Neutrophil (primary cell): Measurements from ENCODE around the gene PTGFRN.

Experiments used
- H3K27ac ChIP-seq: fragments of 200-600 bp; sonication (generic); 2 replicates; pipeline ENCODE4 v1.5.1; 2016; ENCODE audit warnings: mild to moderate bottlenecking, moderate library complexity
- H3K27me3 ChIP-seq: fragments of 200-600 bp; sonication (generic); 2 replicates; pipeline ENCODE4 v1.6.0; 2016; ENCODE audit warnings: mild to moderate bottlenecking
- H3K36me3 ChIP-seq: fragments of 200-600 bp; sonication (generic); 2 replicates; pipeline ENCODE4 v1.5.1; 2017
- H3K4me1 ChIP-seq, 2 experiments: fragments of 200-600 bp in 1 of 2; sonication (generic) in 1 of 2; 1 replicate in 1 of 2; 2 replicates in 1 of 2; pipeline versions ENCODE4 v1.5.1 to v1.6.1; 2013 to 2016; ENCODE audit warnings: low read depth in 1 of 2, low read length in 1 of 2, mild to moderate bottlenecking in 1 of 2, moderate library complexity in 1 of 2; ENCODE audit not compliant: control insufficient read depth in 1 of 2, insufficient read depth in 1 of 2
- H3K4me3 ChIP-seq, 2 experiments: fragments of 200-600 bp in 1 of 2; sonication (generic) in 1 of 2; 1 replicate in 1 of 2; 2 replicates in 1 of 2; pipeline ENCODE4 v1.5.1; 2013 to 2016; ENCODE audit warnings: low read depth in 1 of 2, low read length in 1 of 2, mild to moderate bottlenecking in 1 of 2, moderate library complexity in 1 of 2
- H3K9me3 ChIP-seq: fragments of 200-600 bp; sonication (generic); 2 replicates; pipeline ENCODE4 v1.5.1; 2016
- TF ChIP-seq, protein P1 (sequence below): fragments of 200-600 bp; sonication (generic); IDR thresholded peaks from 2 replicates; pipeline ENCODE4 v1.5.1; 2016; ENCODE audit warnings: antibody characterized with exemption

The PTGFRN gene

DNA sequence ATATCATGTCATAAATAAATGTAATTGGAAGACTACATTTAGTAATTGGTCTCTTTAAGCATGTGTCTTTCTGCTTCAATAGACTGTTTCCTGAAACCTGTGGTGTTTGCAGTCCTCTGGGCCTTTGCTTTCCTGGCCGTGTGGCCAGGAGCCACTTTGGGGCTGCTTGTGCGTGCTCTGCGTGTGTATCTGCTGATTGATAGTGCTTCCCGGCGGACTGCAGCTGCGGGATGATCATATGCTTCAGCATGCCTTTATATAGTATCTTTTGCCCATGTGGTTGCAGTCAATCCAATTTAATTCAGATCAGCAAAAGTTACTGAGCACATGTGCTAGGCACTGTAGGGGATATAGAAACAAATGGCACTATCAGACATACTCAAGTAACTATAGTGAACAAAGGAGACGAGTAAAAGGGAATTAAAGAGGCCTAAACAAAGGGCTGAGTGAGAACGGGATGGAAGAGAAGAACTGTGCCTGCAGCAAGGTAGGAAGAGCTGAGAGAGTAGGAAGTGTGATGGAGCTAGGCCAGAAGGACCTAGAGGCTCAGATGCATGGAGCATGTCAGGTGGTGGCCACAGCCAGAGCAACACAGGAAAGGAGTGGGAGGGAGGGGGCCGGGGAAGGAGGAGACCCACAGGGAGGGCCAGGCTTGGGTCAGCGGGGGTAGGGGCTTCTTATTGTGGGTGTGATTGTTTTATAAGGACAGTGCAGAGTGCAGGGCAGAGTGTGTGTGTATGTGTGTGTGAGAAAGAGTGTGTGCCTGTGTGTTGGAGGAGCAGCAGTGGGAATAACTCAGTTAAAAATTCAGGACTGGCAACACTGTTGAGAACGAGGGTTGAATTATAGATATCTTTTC, 123.2 kb downstream of the PTGFRN start:
- TF ChIP-seq, protein P1, sequence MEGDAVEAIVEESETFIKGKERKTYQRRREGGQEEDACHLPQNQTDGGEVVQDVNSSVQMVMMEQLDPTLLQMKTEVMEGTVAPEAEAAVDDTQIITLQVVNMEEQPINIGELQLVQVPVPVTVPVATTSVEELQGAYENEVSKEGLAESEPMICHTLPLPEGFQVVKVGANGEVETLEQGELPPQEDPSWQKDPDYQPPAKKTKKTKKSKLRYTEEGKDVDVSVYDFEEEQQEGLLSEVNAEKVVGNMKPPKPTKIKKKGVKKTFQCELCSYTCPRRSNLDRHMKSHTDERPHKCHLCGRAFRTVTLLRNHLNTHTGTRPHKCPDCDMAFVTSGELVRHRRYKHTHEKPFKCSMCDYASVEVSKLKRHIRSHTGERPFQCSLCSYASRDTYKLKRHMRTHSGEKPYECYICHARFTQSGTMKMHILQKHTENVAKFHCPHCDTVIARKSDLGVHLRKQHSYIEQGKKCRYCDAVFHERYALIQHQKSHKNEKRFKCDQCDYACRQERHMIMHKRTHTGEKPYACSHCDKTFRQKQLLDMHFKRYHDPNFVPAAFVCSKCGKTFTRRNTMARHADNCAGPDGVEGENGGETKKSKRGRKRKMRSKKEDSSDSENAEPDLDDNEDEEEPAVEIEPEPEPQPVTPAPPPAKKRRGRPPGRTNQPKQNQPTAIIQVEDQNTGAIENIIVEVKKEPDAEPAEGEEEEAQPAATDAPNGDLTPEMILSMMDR: no peak
- H3K4me3 ChIP-seq: no peak overlapping the region
- peaks cover 96% of the 10 kb centered on the region for H3K36me3 ChIP-seq
- H3K4me1 ChIP-seq: no peaks in the 10 kb centered on the region
- no peaks in the 10 kb centered on the region for H3K9me3 ChIP-seq
- H3K27me3 ChIP-seq: no peaks in the 10 kb centered on the region
- no peak overlapping the region for H3K27ac ChIP-seq

DNA sequence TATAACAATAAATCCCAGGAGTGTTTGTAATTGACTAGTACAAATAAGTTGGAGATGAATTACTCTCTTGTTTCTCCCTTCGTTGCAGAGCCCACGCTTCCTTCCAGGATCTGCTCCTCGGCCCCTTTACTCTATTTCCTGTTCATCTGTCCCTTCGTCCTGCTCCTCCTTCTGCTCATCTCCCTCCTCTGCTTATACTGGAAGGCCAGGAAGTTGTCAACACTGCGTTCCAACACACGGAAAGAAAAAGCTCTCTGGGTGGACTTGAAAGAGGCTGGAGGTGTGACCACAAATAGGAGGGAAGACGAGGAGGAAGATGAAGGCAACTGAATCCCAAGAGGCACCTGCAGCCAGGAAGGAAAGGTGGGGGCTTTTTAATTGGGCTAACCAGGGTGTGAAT, 124.1 kb downstream of the PTGFRN start:
- TF ChIP-seq, protein P1: no peak
- Histone ChIP-seq H3K4me1 (no peaks in the 10 kb centered on the region), H3K9me3 (no peaks in the 10 kb centered on the region), H3K36me3 (peaks cover 96% of the 10 kb centered on the region), H3K27me3 (no peaks in the 10 kb centered on the region), H3K27ac (no peak overlapping the region), H3K4me3 (no peak overlapping the region)

DNA sequence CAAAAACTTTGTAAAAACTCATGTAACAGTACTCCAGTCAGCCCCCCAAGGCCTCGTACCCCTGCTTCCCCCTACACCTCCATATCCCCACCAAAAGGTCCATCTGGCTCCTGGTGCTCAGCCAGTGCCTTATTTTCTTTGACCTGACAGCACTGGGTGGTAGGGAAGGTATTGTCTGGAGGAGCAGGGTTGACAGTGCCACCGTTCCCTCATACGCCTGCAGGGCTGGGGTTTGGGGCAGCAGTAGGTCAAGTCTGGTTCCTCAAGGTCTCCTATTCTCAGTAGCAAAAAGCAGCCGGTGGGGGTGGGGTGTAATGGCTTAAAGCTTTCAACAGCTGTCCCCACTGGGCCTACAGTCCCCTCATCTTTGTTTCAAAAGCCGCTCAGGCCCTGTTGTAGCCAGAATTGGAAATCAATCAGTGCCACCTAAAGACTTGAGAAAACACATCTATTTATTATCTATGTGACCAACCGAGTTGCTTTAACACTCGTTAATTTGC, 125.1 kb downstream of the PTGFRN start:
- Histone ChIP-seq H3K9me3 (no peaks in the 10 kb centered on the region), H3K4me3 (no peak overlapping the region), H3K27ac (no peak overlapping the region), H3K36me3 (peaks cover 92% of the 10 kb centered on the region), H3K4me1 (no peaks in the 10 kb centered on the region), H3K27me3 (no peaks in the 10 kb centered on the region)
- TF ChIP-seq, protein P1: no peak

DNA sequence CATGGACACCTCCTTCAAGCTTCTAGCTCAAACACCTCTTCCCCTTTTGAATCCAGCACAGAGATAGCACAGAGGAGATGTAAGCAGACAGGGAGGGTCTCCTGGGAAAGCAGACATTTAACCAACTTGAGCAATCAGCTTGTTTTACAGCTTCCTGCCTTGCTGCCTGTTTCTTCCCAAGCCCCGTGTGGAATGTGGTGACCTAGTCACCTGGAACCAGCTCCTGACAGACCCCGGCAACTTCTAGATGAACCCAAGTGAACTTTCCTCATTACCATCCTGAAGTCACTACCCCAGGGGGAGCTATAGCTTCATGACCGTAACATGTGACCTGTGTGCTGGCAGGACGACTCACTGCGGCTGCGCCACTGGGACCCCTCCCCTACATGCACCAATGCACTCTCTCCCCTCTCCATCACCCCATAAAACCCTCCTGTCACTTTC, 126.3 kb downstream of the PTGFRN start:
- TF ChIP-seq, protein P1: no peak
- no peaks in the 10 kb centered on the region for H3K9me3 ChIP-seq
- peaks cover 80% of the 10 kb centered on the region for H3K36me3 ChIP-seq
- no peak overlapping the region for H3K27ac ChIP-seq
- no peaks in the 10 kb centered on the region for H3K4me1 ChIP-seq
- no peak overlapping the region for H3K4me3 ChIP-seq
- H3K27me3 ChIP-seq: no peaks in the 10 kb centered on the region

DNA sequence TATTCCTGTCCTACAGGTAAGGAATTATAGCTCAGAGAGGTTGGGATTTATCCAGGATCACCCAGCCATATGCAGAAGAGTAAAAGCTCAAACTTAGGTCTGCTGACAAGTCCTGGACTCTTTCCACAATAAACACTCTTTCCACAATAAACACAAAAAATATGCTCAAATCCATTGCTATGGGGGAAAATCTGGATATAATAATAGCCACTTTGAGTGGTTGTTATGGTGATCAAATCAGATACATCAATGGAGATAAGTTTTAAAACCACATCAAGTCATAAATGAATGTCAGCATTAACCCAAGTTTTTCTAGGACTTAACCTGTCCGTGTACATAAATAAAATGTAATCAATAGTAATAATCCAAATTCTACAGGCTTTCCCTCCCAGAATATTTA, 128.1 kb downstream of the PTGFRN start:
- H3K27ac ChIP-seq: no peak overlapping the region
- no peak overlapping the region for H3K4me3 ChIP-seq
- no peaks in the 10 kb centered on the region for H3K4me1 ChIP-seq
- no peaks in the 10 kb centered on the region for H3K9me3 ChIP-seq
- H3K36me3 ChIP-seq: peaks cover 63% of the 10 kb centered on the region
- TF ChIP-seq, protein P1: no peak
- H3K27me3 ChIP-seq: no peaks in the 10 kb centered on the region
